H1 (cell line): ENCODE results near the gene PPP1R13B. TPM values are rescaled to one million over a fixed set of nuclear protein-coding genes. Genes with fewer than 3 reads are reported as not detected.

Experiments used
- BCL11A ChIP-seq, 2 experiments: IDR thresholded peaks; one replicate each; pipeline ENCODE4 v1.6.1; 2011; ENCODE audit warnings: low read depth in 2 of 2, low read length in 2 of 2, mild to moderate bottlenecking in 2 of 2
- RXRA ChIP-seq: IDR thresholded peaks from 2 replicates; pipeline ENCODE4 v1.6.1; 2011; ENCODE audit warnings: low read depth, mild to moderate bottlenecking, low read length, moderate library complexity; ENCODE audit not compliant: insufficient read depth
- polyA plus RNA-seq, 7 experiments: library from polyadenylated mRNA; depleted of rRNA in 3 of 7; stranded (reverse) in 5 of 7; unstranded in 2 of 7; fragments of >200 nt in 5 of 7; fragments of 200-250 nt in 2 of 7; gene quantifications; 1 replicate in 5 of 7; 2 replicates in 1 of 7; 4 replicates in 1 of 7; pipeline versions ENCODE4 v1.2.1 to v1.2.3, GENCODE V29; 2011 to 2013; ENCODE audit warnings: missing spikeins in 2 of 7, mixed read lengths in 2 of 7
- total RNA-seq: library from RNA; stranded (reverse); fragmentation: NEBNext Ultra II Directional; extraction: Animal tissue kit (Norgen Biotek cat#: 25700); gene quantifications from 2 replicates; pipeline ENCODE4 v1.2.1, GENCODE V29; 2021

The PPP1R13B gene
- total and polyA plus RNA-seq, 2 of the 8 experiments (the other 6 are each of a cell fraction or from before 2014, with no cell fraction given), result 2.6 to 8.9 TPM

DNA sequence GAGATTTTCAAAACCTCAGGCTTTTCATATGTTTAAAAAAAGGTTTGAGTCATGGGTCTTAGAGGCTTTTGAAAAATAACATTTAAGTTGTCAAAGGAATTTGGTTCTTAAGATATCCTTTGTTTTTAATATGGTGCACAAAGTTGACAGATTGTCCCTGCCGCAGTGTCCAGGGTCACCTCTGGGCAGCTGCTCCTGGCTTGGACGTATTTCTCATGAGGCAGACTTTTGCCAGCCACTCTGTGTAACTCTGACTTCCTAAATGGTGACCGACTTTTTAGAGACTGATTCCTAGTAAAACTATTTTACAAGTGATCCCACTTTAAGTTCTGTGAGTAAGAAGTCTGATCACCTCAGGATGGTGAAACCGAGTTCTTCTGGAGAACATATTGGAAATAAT is 159.7 kb downstream of the PPP1R13B start (continued):
- TF ChIP-seq RXRA (no peak), BCL11A (IDR thresholded peaks at IDR 0.05; ENCODE audit: low read depth in 2 of 2, low read length in 2 of 2) (no peak)
- TF ChIP-seq, all 59 proteins: peak for 0
